ENCODE data around the gene CEP120.
"Not testable (repeated sequence)": the region's sequence is repeated elsewhere in the genome, so short reads cannot be mapped to it uniquely, and the experiment has no call there.

GRCh38 chr5:123308377-123308776 is 114.8 kb downstream of the CEP120 start:
- not testable (repeated sequence) for TF ChIP-seq PKNOX1 (IDR thresholded peaks at IDR 0.05); CTBP1 (IDR thresholded peaks at IDR 0.05; ENCODE audit: borderline replicate concordance)

Measured in HEK293T (cell line).